Transverse colon (tissue), 3 donors: ENCODE data around the gene ATP13A2.

Source experiments
- CTCF ChIP-seq, 5 experiments: fragments of 200-600 bp in 3 of 5; fragments of 450-650 bp in 2 of 5; sonication (generic) in 3 of 5; IDR thresholded peaks; 1 replicate in 2 of 5; 2 replicates in 3 of 5; pipeline ENCODE4 v1.5.1; 2016 to 2017; ENCODE audit warnings: antibody characterized with exemption in 5 of 5, inconsistent platforms in 3 of 5, mild to moderate bottlenecking in 2 of 5, moderate library complexity in 1 of 5
- POLR2A ChIP-seq: fragments of 450-650 bp; IDR thresholded peaks from one replicate; pipeline ENCODE4 v1.6.1; 2016; ENCODE audit warnings: antibody characterized with exemption, mild to moderate bottlenecking, moderate library complexity

DNA sequence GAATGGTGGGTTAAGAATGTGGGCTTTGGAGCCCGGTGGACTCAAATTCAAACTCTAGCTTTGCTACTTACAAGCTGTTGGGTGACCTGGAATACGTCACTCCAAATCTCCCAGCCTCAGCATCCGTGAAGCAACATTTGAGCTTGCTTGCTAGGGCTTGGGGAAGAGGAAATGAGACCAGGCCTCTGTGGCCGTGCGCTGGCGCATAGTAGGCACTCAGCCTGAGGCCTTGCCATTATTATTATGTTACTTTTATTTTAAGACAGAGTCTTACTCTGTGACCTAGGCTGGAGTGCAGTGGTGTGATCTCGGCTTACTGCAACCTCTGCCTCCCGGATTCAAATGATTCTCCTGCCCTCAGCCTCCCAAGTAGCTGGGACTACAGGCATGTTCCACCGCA, 19.1 kb downstream of the ATP13A2 start:
- TF ChIP-seq POLR2A, result no peak
- TF ChIP-seq CTCF (IDR thresholded peaks at IDR 0.05), result no peak
